PFSK-1 (cell line): ENCODE measurements around the gene STK25.

ENCODE experiments used
- FOXP2 ChIP-seq: optimal IDR thresholded peaks from 2 replicates; pipeline ENCODE3; 2011; ENCODE audit warnings: borderline replicate concordance, control low read depth, inconsistent platforms; ENCODE audit not compliant: insufficient read depth; ENCODE audit errors: extremely low read length, extremely low read depth
- POLR2AphosphoS5 ChIP-seq: IDR thresholded peaks from 2 replicates; pipeline ENCODE4 v1.6.1; 2012; ENCODE audit warnings: low read depth, mild to moderate bottlenecking, control low read depth, low read length, moderate library complexity
- REST ChIP-seq, 2 experiments: IDR thresholded peaks; 2 replicates each; pipeline versions ENCODE4 v1.6.1 to v1.8.0; 2011 to 2012; ENCODE audit warnings: low read depth in 2 of 2, low read length in 2 of 2, control low read depth in 1 of 2, inconsistent platforms in 1 of 2, mild to moderate bottlenecking in 1 of 2, moderate library complexity in 1 of 2; ENCODE audit not compliant: insufficient read depth in 1 of 2
- SIN3A ChIP-seq: IDR thresholded peaks from 2 replicates; pipeline ENCODE4 v1.6.1; 2012; ENCODE audit warnings: mild to moderate bottlenecking, low read length, moderate library complexity, borderline replicate concordance; ENCODE audit not compliant: insufficient read depth

GRCh38 chr2:241454837-241455485, 53.4 kb downstream of the STK25 start:
- TF ChIP-seq POLR2AphosphoS5, result no peak
- no peak for TF ChIP-seq FOXP2
- TF ChIP-seq REST (IDR thresholded peaks at IDR 0.05; ENCODE audit: insufficient read depth in 1 of 2, low read depth in 2 of 2, low read length in 2 of 2), result no peak
- TF ChIP-seq SIN3A, result no peak
